GM12878 (cell line): ENCODE measurements around the gene DFFA. TPM values are rescaled to one million over a fixed set of nuclear protein-coding genes. Genes with fewer than 3 reads are reported as not detected.

Experiments used
- ATAC-seq: fragments of 200-7000 bp; cut with Tn5 transposase; 3 replicates; pipeline ENCODE4 v1.9.1; 2020; ENCODE audit warnings: mild to moderate bottlenecking, moderate library complexity
- BruUV-seq: library from RNA; stranded (reverse); fragments of 400-500 nt; replicated peaks from 2 replicates; lab custom pipeline; 2021; lab: Mats Ljungman, UMichigan
- CTCF ChIA-PET: fragments of 300-600 bp; sonication (Branson Sonifier 250); formaldehyde crosslinking; extraction: SDS; loops from one replicate; lab custom pipeline; 2021; ENCODE audit warnings: inconsistent platforms; lab: Yijun Ruan, JAX
- POLR2A ChIA-PET: fragments of 350-600 bp; formaldehyde crosslinking; extraction: SDS; loops from one replicate; lab custom pipeline; 2021; ENCODE audit warnings: inconsistent platforms; lab: Charles Lee
- RAD21 ChIA-PET: fragments of 300-600 bp; sonication (Branson Sonifier 250); formaldehyde crosslinking; loops from one replicate; lab custom pipeline; 2023; ENCODE audit warnings: antibody characterized with exemption; ENCODE audit not compliant: unreplicated experiment; lab: Charles Lee
- SMC1A ChIA-PET: fragments of 300-600 bp; sonication (Branson Sonifier 250); formaldehyde crosslinking; loops from one replicate; lab custom pipeline; 2023; ENCODE audit not compliant: unreplicated experiment, uncharacterized antibody; lab: Charles Lee
- DNase-seq: peaks from one replicate; pipeline ENCODE4 v3.0.0-alpha.2; 2011; ENCODE audit warnings: low read depth, low spot score
- FAIRE-seq: peaks from 3 replicates; lab custom pipeline; 2011; peaks lifted over from hg19 to GRCh38; lab: Jason Lieb, UNC
- H2AFZ ChIP-seq: 2 replicates; pipeline ENCODE4 v1.6.0; 2011; ENCODE audit warnings: low read depth, low read length, control low read depth; ENCODE audit not compliant: control insufficient read depth
- H3K27ac ChIP-seq: 2 replicates; pipeline ENCODE4 v1.5.1; 2011; ENCODE audit warnings: control low read depth; ENCODE audit not compliant: control insufficient read depth, insufficient read depth
- H3K27me3 ChIP-seq, 2 experiments: replicated peaks in 1 of 2; 2 replicates each; pipeline versions ENCODE4 v1.6.0 to v1.6.1; 2011; ENCODE audit warnings: low read length in 1 of 2; ENCODE audit not compliant: control insufficient read depth in 2 of 2, insufficient read depth in 2 of 2
- H3K36me3 ChIP-seq, 2 experiments: 2 replicates each; pipeline ENCODE4 v1.5.1; 2011; ENCODE audit warnings: low read length in 1 of 2; ENCODE audit not compliant: control insufficient read depth in 2 of 2, insufficient read depth in 2 of 2
- H3K4me1 ChIP-seq: 2 replicates; pipeline ENCODE4 v1.6.1; 2011; ENCODE audit warnings: mild to moderate bottlenecking, low read length, moderate library complexity, mixed read lengths; ENCODE audit not compliant: control insufficient read depth, insufficient read depth
- H3K4me2 ChIP-seq: 2 replicates; pipeline ENCODE4 v1.6.0; 2011; ENCODE audit warnings: control low read depth; ENCODE audit not compliant: control insufficient read depth, insufficient read depth
- H3K4me3 ChIP-seq: fragments of 200-600 bp; sonication (generic); 2 replicates; pipeline ENCODE4 v1.5.1; 2016
- H3K79me2 ChIP-seq: 2 replicates; pipeline ENCODE4 v1.6.0; 2011; ENCODE audit warnings: low read length; ENCODE audit not compliant: control insufficient read depth, insufficient read depth
- H3K9ac ChIP-seq: 2 replicates; pipeline ENCODE4 v1.8.0; 2011; ENCODE audit warnings: low read length, control low read depth, mixed read lengths; ENCODE audit not compliant: control insufficient read depth, insufficient read depth
- H3K9me3 ChIP-seq: replicated peaks from 3 replicates; pipeline ENCODE4 v1.5.1; 2011; ENCODE audit warnings: mild to moderate bottlenecking, low read length; ENCODE audit not compliant: control insufficient read depth, insufficient read depth
- H4K20me1 ChIP-seq: 2 replicates; pipeline ENCODE4 v1.6.0; 2011; ENCODE audit not compliant: control insufficient read depth, insufficient read depth
- CEBPB ChIP-seq, 2 experiments: fragments of 150-350 bp in 1 of 2; IDR thresholded peaks; 2 replicates each; pipeline ENCODE4 v1.6.1; 2012 to 2014; ENCODE audit warnings: low read depth in 2 of 2, low read length in 2 of 2, borderline replicate concordance in 1 of 2, inconsistent platforms in 1 of 2
- CREM ChIP-seq: IDR thresholded peaks from 2 replicates; pipeline ENCODE4 v1.6.1; 2014; ENCODE audit warnings: antibody characterized with exemption, low read depth
- EED ChIP-seq: sonication (generic); IDR thresholded peaks from 2 replicates; pipeline ENCODE4 v1.6.1; 2016; ENCODE audit warnings: antibody characterized with exemption, low read depth
- FOXM1 ChIP-seq: IDR thresholded peaks from 2 replicates; pipeline ENCODE4 v1.6.1; 2012; ENCODE audit warnings: low read depth, mild to moderate bottlenecking, inconsistent platforms, low read length, moderate library complexity
- JUNB ChIP-seq: IDR thresholded peaks from 2 replicates; pipeline ENCODE4 v1.6.1; 2016; ENCODE audit warnings: antibody characterized with exemption, mild to moderate bottlenecking
- JUND ChIP-seq: IDR thresholded peaks from 2 replicates; pipeline ENCODE4 v1.6.1; 2012; ENCODE audit warnings: low read depth, mild to moderate bottlenecking, low read length, improper control_type of control experiment, moderate library complexity
- MTA3 ChIP-seq: IDR thresholded peaks from 2 replicates; pipeline ENCODE4 v1.6.1; 2012; ENCODE audit warnings: low read length, inconsistent platforms, borderline replicate concordance
- NFXL1 ChIP-seq: fragments of 450-650 bp; IDR thresholded peaks from 2 replicates; pipeline ENCODE4 v1.6.1; 2017; ENCODE audit warnings: antibody characterized with exemption, mild to moderate bottlenecking, borderline replicate concordance
- RCOR1 ChIP-seq: conservative IDR thresholded peaks from 2 replicates; pipeline ENCODE4 v1.6.1; 2012; ENCODE audit warnings: low read depth, low read length, improper control_type of control experiment
- RELB ChIP-seq: fragments of 450-650 bp; IDR thresholded peaks from 2 replicates; pipeline ENCODE4 v1.6.1; 2017; ENCODE audit warnings: low read depth, mild to moderate bottlenecking, moderate library complexity
- SP1 ChIP-seq: IDR thresholded peaks from one replicate; pipeline ENCODE4 v1.6.1; 2011; ENCODE audit warnings: low read depth, low read length
- STAT3 ChIP-seq: IDR thresholded peaks from 2 replicates; pipeline ENCODE4 v1.6.1; 2011; ENCODE audit warnings: low read depth, low read length, improper control_type of control experiment
- TAF1 ChIP-seq: IDR thresholded peaks from 2 replicates; pipeline ENCODE4 v1.6.1; 2011; ENCODE audit warnings: mild to moderate bottlenecking, low read depth, low read length, borderline replicate concordance
- TARDBP ChIP-seq: IDR thresholded peaks from 2 replicates; pipeline ENCODE4 v1.6.1; 2016; ENCODE audit warnings: borderline replicate concordance
- TCF12 ChIP-seq: IDR thresholded peaks from 2 replicates; pipeline ENCODE4 v1.6.1; 2011; ENCODE audit warnings: low read depth, mild to moderate bottlenecking, low read length
- WRNIP1 ChIP-seq: IDR thresholded peaks from 2 replicates; pipeline ENCODE4 v1.6.1; 2011; ENCODE audit warnings: low read depth, low read length, improper control_type of control experiment, borderline replicate concordance
- WGBS: methylation state at CpG from one replicate; pipeline ENCODE4 v1.1.6; 2016; ENCODE audit warnings: low lambda C conversion rate; ENCODE audit not compliant: insufficient replicate concordance, insufficient coverage; ENCODE audit errors: missing lambda C conversion rate; 5-methylcytosine and 5-hydroxymethylcytosine counted together
- in situ Hi-C: fragments of 300-500 bp; cut with MboI; formaldehyde crosslinking; loops from 9 replicates; pipeline ENCODE4 v1.14.3; 2018; ENCODE audit warnings: mixed read lengths
- intact Hi-C: fragments of 100-400 bp; cut with micrococcal nuclease; formaldehyde crosslinking; loops from one replicate; pipeline ENCODE4 v1.14.2; 2022; ENCODE audit not compliant: unreplicated experiment
- polyA plus RNA-seq, 11 experiments: library from polyadenylated mRNA; depleted of rRNA in 4 of 11; unstranded in 6 of 11; stranded (reverse) in 5 of 11; fragments of >200 nt; fragmentation: Nextera tagmentation in 4 of 11; fragmentation: Illumina TruSeq in 1 of 11; extraction: Ambion mirVana in 4 of 11; extraction: Trizol in 1 of 11; gene quantifications; 1 replicate in 1 of 11; 2 replicates in 10 of 11; pipeline versions ENCODE4 v1.2.1 to v1.2.3, GENCODE V29; 2011 to 2016; ENCODE audit warnings: inconsistent platforms in 2 of 11, missing spikeins in 2 of 11, low read depth in 1 of 11
- total RNA-seq, 4 experiments: library from RNA; depleted of rRNA in 3 of 4; stranded (reverse); fragments of >200 nt in 3 of 4; fragmentation: Illumina TruSeq in 1 of 4; extraction: Trizol in 1 of 4; gene quantifications; 2 replicates each; pipeline versions ENCODE4 v1.2.1 to v1.2.3, GENCODE V29; 2013 to 2021
- TF ChIP-seq, protein P1 (sequence below): fragments of 450-650 bp; formaldehyde crosslinking; IDR thresholded peaks from 2 replicates; pipeline ENCODE4 v1.4.0; 2020; ENCODE audit warnings: mild to moderate bottlenecking, moderate library complexity

DFFA gene
- total and polyA plus RNA-seq, 10 of the 15 experiments (the other 5 are each of a cell fraction or from before 2014, with no cell fraction given), result 37.4 to 83.8 (median 52.4) TPM

DNA sequence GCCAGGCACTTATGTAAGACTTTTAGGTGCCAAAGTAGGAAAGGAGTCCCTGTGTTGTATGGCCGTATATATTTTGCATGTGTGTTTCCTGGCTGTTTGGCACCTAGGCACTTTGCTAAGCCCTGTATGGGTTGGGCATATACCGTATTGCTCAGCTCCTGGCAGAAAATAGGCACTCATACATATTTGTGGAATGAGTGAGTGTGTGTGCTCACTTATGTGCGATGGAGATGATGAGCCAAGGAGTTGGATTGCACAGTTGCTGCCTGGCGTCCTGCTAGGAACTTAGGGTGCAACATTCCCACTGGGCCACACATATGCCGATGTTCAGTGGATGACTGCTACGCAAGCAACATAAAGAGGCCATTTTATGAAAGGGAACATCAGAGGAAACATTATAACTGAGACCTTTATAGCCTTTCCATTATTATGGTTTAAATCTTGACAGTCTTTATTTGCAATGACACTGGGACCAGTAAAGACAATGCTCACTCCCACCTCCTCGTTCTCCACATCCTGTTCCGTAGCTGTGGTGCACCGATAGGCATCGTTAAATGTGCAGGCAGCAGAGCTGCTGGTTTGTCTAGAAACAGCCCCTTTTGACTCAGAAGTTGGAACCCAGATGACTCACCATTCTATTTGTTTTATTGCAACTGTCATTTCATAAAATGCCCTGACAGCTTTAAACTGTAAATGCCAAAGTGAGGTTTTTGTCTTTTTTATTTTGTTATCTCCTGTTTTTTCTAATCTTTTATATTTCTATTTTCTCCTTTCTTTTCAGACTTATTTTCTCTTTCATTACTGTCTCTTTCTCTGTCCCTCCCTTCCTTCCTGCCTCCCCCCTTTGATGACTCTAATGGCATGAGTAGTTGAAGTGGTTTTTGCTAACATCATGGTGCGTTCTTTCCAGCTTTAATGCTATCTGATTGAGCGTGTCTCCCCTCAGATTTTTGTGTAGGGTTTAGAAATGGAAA is 38.5 kb upstream of the DFFA start:
- peak overlapping the region; percentile 98 for H3K4me2 ChIP-seq
- SMC1A ChIA-PET, result interaction anchor here (0.9 to 5.3 kb wide), 8 partner anchors 10 to 181 kb away, joined by 3 to 71 read pairs (median 4); no protein-coding TSS in a partner anchor
- TF ChIP-seq, protein P1, sequence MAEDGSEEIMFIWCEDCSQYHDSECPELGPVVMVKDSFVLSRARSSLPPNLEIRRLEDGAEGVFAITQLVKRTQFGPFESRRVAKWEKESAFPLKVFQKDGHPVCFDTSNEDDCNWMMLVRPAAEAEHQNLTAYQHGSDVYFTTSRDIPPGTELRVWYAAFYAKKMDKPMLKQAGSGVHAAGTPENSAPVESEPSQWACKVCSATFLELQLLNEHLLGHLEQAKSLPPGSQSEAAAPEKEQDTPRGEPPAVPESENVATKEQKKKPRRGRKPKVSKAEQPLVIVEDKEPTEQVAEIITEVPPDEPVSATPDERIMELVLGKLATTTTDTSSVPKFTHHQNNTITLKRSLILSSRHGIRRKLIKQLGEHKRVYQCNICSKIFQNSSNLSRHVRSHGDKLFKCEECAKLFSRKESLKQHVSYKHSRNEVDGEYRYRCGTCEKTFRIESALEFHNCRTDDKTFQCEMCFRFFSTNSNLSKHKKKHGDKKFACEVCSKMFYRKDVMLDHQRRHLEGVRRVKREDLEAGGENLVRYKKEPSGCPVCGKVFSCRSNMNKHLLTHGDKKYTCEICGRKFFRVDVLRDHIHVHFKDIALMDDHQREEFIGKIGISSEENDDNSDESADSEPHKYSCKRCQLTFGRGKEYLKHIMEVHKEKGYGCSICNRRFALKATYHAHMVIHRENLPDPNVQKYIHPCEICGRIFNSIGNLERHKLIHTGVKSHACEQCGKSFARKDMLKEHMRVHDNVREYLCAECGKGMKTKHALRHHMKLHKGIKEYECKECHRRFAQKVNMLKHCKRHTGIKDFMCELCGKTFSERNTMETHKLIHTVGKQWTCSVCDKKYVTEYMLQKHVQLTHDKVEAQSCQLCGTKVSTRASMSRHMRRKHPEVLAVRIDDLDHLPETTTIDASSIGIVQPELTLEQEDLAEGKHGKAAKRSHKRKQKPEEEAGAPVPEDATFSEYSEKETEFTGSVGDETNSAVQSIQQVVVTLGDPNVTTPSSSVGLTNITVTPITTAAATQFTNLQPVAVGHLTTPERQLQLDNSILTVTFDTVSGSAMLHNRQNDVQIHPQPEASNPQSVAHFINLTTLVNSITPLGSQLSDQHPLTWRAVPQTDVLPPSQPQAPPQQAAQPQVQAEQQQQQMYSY (CRISPR knock-in tag), result no peak
- no peak for TF ChIP-seq TARDBP
- TF ChIP-seq TAF1, result no peak
- peak; percentile 74 for TF ChIP-seq JUND
- TF ChIP-seq CEBPB (IDR thresholded peaks at IDR 0.05; ENCODE audit: borderline replicate concordance in 1 of 2, low read depth in 2 of 2, low read length in 2 of 2), result no peak
- TF ChIP-seq SP1, result peak; percentile 76
- no peak for TF ChIP-seq NFXL1
- TF ChIP-seq TCF12, result peak; percentile 88
- no peak; the same call in 1 of the 2 replicates for TF ChIP-seq WRNIP1
- peak; percentile 28; the same call in 1 of the 2 replicates for TF ChIP-seq STAT3
- TF ChIP-seq CREM, result peak; percentile 87
- TF ChIP-seq MTA3, result peak; percentile 91; the same call in 1 of the 2 replicates
- TF ChIP-seq FOXM1, result peak; percentile 96
- peak; percentile 99 for TF ChIP-seq JUNB
- TF ChIP-seq EED, result peak; percentile 92
- TF ChIP-seq RCOR1, result 0 out of 2 replicates have a peak, but pooled peaks have one; percentile 75
- peak; percentile 82 for TF ChIP-seq RELB

More for the DNA sequence above, 38.5 kb upstream of the DFFA start:
- ChIA-PET CTCF (interaction anchor here (1.2 to 6.4 kb wide), 5 partner anchors 9 to 431 kb away, joined by 3 to 117 read pairs (median 5); no protein-coding TSS in a partner anchor), POLR2A (no interaction called here), RAD21 (interaction anchor here (0.6 to 2.5 kb wide), 8 partner anchors 10 to 475 kb away, joined by 3 to 20 read pairs (median 4); partner anchors contain the start of gene CENPS)
- Histone ChIP-seq H3K4me1 (peaks cover 60% of the 10 kb centered on the region), H3K9me3 (no peaks in the 10 kb centered on the region), H2AFZ (peak overlapping the region; percentile 13; the same call in 1 of the 2 replicates), H3K27me3 (no peaks in the 10 kb centered on the region), H3K27ac (peak overlapping the region; percentile 98), H3K9ac (peak overlapping the region; percentile 76), H3K79me2 (peaks cover 55% of the 10 kb centered on the region), H3K36me3 (peaks cover 1 to 3% of the 10 kb centered on the region in 2 experiments; a peak in 1 of 4 replicates), H4K20me1 (no peaks in the 10 kb centered on the region; the same call in 1 of the 2 replicates), H3K4me3 (peak overlapping the region; percentile 56; the same call in 1 of the 2 replicates)
- peak; percentile 72 for FAIRE-seq
- ATAC-seq, result peak; percentile 87
- peak; percentile 86 for DNase-seq
- BruUV-seq, result no TSS peak
- in situ Hi-C loops (no loop called here), intact Hi-C loops (loop anchor here (1.0 to 10.0 kb wide), 3 partner anchors 181 to 475 kb away; no protein-coding TSS in a partner anchor)
- 4% methylated on average over 12 of the region's 12 CpGs for WGBS
